Mucosa of stomach (tissue), 1 donor: ENCODE measurements around the gene HUNK.

ENCODE experiments used
- H3K27me3 ChIP-seq: one replicate; pipeline ENCODE4 v1.7.0; 2013; ENCODE audit warnings: mild to moderate bottlenecking, low read length; ENCODE audit not compliant: control insufficient read depth, insufficient read depth
- H3K36me3 ChIP-seq: one replicate; pipeline ENCODE4 v1.7.0; 2013; ENCODE audit warnings: low read length; ENCODE audit not compliant: control insufficient read depth, insufficient read depth
- H3K4me1 ChIP-seq: one replicate; pipeline ENCODE4 v1.7.0; 2013; ENCODE audit warnings: mild to moderate bottlenecking, low read length; ENCODE audit not compliant: control insufficient read depth, insufficient read depth
- H3K4me3 ChIP-seq: one replicate; pipeline ENCODE4 v1.7.0; 2013; ENCODE audit warnings: low read length
- H3K9ac ChIP-seq: one replicate; pipeline ENCODE4 v1.7.0; 2013; ENCODE audit warnings: mild to moderate bottlenecking, low read length, moderate library complexity
- H3K9me3 ChIP-seq: one replicate; pipeline ENCODE4 v1.7.0; 2013; ENCODE audit warnings: mild to moderate bottlenecking, low read length, moderate library complexity; ENCODE audit not compliant: control insufficient read depth
- donor health status: Pancreatic carcinoma.

HUNK gene

DNA sequence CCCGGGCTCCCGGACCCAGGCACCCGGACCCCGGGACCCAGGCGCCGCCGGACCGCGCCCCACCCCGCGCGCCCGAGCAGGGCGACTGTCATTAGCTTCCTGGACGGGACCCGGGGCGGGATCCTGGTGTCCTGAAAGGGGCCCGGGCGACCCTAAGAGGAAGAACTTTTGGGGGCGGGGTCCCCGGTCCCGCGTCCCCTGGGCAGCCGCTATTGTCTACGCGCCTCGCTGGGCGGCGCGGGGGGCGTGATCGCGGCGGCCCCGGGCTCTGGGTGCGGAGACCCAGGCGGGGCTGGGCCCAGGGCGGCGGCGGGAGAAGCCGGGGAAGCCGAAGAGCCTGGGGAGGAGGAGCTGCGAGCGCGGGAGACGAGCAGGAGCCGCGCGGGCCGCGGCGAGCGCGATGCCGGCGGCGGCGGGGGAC is 465 bp downstream of the HUNK start:
- no peaks in the 10 kb centered on the region for H3K36me3 ChIP-seq
- H3K9ac ChIP-seq: no peak overlapping the region
- H3K9me3 ChIP-seq: no peaks in the 10 kb centered on the region
- H3K4me1 ChIP-seq: peaks cover 9% of the 10 kb centered on the region
- no peak overlapping the region for H3K4me3 ChIP-seq
- peaks cover 36% of the 10 kb centered on the region for H3K27me3 ChIP-seq

DNA sequence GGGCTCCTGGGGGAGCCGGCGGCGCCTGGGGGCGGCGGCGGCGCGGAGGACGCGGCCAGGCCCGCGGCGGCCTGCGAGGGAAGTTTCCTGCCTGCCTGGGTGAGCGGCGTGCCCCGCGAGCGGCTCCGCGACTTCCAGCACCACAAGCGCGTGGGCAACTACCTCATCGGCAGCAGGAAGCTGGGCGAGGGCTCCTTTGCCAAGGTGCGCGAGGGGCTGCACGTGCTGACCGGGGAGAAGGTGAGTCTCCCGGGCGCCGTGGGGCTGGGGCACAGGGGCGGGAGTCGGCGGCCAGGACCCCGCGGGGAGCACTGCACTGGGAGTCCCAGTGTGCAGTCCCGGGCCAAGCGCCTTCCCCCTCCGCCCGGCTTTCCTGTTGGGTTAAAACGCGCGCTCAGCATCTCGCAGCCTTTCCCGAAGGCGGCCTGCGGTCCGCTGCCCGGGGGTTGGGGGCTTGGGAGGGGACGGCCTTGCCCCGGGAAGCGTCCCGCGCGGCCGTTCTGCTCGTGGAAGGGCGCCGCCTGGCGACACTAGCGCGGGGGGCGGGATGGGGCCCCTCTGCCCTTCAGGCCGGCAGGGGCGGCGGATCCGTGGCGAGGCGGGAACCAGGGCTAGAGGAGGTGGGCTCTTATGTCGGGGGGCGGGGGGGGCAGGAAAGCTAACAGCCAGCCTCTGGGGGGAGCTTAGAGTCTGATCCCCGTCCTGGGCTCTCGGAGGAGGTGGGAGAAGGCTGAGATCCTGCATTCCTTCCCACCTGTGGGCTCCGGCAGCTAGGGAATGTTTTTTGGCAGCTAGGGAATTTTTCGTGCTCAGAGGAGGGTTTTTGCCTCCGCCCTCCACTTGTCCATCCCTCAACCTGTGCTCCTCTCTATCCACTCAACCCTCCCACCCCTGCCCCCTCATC is 1.1 kb downstream of the HUNK start:
- H3K27me3 ChIP-seq: peaks cover 35% of the 10 kb centered on the region
- H3K9me3 ChIP-seq: no peaks in the 10 kb centered on the region
- no peaks in the 10 kb centered on the region for H3K36me3 ChIP-seq
- H3K4me1 ChIP-seq: peaks cover 9% of the 10 kb centered on the region
- peak overlapping the region; percentile 17 for H3K9ac ChIP-seq
- H3K4me3 ChIP-seq: no peak overlapping the region

DNA sequence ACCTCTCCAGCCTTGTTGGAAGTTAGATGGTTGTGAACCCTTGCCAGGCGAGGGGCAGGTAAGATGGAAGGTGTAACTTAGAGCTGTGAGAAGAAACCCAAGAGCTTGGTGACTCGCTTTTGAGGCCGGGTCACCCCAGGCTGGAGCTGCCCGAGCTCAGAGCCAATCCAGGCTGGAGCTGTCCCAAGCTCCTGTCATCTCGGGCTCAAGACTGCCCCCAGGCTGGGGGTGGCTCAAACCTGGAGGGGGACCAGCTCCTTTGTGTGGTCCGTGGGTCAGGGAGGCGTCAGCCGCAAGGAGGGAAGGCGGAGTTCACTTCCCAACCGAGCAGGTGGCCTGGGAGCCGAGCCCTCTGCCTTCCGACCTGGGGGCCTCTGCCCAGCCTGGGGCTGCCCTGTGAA is 2.0 kb downstream of the HUNK start:
- peaks cover 33% of the 10 kb centered on the region for H3K27me3 ChIP-seq

DNA sequence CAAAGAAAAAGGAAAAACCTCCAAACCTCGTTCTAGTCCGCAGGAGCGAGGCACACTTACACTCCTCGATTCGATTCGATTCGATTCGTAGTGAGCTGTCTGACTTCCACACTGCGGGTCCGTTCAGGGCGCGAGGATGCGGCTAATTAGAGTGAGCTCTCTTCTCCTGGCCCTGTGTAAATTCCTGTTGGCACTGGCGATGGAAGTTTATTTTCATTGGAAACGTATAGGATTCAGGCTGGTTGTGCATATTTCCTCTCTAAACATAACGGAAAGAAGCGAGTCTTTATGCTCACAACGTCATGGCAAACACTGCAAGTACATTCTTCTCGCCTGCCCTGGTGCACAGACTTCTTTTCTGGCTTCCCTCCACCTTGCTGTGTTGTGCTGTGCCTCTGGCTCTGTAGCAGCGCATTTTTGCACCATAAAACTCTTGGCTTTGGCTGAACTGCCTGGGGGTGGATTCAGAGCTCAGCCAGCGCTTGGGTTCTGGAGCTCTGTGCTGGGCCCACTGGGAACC is 2.7 kb downstream of the HUNK start:
- Histone ChIP-seq H3K9ac (no peak overlapping the region), H3K4me1 (peaks cover 9% of the 10 kb centered on the region), H3K4me3 (no peak overlapping the region), H3K36me3 (no peaks in the 10 kb centered on the region), H3K27me3 (peaks cover 25% of the 10 kb centered on the region), H3K9me3 (no peaks in the 10 kb centered on the region)

More for the DNA sequence above, 2.0 kb downstream of the HUNK start:
- Histone ChIP-seq H3K4me1 (peaks cover 9% of the 10 kb centered on the region), H3K9ac (no peak overlapping the region), H3K36me3 (no peaks in the 10 kb centered on the region), H3K9me3 (no peaks in the 10 kb centered on the region), H3K4me3 (no peak overlapping the region)

DNA sequence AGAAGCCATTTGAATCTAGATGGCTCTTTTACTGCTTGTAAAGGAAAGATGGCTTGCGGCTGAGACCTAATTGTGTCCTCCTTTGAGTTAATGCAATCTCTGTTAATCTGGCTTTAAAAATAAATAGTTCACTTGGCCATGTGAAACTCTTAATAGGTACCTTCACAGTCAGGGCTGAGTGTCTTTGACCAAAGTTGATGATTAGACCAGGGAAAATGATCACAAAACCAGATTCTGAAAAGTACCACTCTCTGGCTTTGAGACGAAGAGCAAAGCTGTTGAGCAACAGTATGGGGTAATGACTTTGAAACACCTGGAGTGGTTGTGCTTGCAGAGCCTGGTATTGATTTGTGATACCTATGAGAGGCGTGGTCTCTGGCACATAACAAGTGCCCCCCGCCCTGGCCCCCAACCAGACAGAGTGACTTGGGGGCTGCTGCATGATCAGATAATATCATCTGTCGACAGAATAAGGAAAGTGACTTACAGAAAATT is 4.7 kb downstream of the HUNK start:
- Histone ChIP-seq H3K36me3 (no peaks in the 10 kb centered on the region), H3K27me3 (peaks cover 14% of the 10 kb centered on the region), H3K4me1 (peaks cover 4% of the 10 kb centered on the region), H3K9me3 (no peaks in the 10 kb centered on the region), H3K4me3 (no peak overlapping the region), H3K9ac (no peak overlapping the region)

DNA sequence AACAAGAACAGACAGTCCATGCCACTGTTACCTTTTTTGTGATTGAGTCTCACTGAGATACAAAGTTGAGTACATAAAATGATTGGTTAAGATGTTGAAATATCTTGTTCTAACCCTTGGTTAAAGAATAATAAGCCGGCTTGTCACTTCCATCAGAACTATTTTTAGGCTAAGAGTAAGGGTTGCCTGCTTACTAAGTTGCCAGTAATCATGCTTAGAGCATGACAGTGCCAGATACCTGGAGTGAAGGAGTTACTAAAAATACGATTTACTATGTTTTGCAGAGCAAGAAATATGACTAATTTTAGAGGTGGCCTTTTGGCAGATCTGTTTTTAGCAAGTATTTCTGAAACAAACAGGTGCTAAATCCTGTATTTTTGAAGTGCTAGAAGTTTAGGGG is 6.0 kb downstream of the HUNK start:
- Histone ChIP-seq H3K9ac (no peak overlapping the region), H3K36me3 (no peaks in the 10 kb centered on the region), H3K9me3 (no peaks in the 10 kb centered on the region), H3K27me3 (peaks cover 8% of the 10 kb centered on the region), H3K4me3 (no peak overlapping the region), H3K4me1 (peaks cover 2% of the 10 kb centered on the region)

DNA sequence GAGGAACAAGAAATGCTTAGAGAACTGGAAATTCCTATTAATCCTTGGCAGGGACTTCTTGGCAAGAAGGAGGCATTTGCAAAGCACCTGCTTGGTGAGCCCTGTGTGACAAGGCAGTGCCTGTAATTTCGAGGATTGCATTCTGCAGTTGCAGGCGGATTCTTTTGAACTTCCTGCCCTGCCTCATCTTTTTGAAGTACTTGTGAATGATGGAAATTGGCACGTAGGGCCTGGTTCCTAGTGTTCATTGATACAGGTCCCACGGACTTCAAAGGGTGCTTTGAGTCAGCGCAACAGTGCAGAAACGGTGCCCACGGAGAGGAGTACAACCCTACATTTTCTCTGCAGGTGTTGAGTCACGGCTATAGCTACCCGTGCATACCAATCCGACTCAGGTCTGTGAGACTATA is 6.4 kb downstream of the HUNK start:
- H3K9ac ChIP-seq: no peak overlapping the region
- H3K4me3 ChIP-seq: no peak overlapping the region
- H3K9me3 ChIP-seq: no peaks in the 10 kb centered on the region
- H3K36me3 ChIP-seq: no peaks in the 10 kb centered on the region
- peaks cover 7% of the 10 kb centered on the region for H3K27me3 ChIP-seq
- H3K4me1 ChIP-seq: no peaks in the 10 kb centered on the region

DNA sequence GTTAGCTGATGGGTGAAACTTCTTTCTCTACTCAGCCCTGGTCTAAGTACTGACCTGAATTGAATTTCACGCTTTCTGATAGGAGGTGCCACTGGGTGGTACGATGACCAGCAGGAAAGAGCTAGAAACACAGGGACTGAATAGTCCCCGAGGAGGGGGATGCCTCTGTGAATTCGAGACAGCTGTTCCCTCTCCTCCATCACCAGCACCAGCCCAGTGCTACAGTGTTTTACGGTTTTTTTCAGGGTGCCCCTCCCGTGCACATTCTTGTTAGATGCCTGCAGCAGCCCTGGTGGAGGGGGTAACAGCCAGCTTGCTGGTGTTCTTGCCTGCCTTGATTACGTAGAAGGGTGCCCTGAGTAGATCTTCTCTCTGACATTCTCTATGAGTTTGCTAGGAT is 7.1 kb downstream of the HUNK start:
- no peaks in the 10 kb centered on the region for H3K9me3 ChIP-seq
- no peak overlapping the region for H3K4me3 ChIP-seq
- peaks cover 2% of the 10 kb centered on the region for H3K27me3 ChIP-seq
- no peaks in the 10 kb centered on the region for H3K36me3 ChIP-seq
- H3K9ac ChIP-seq: no peak overlapping the region
- no peaks in the 10 kb centered on the region for H3K4me1 ChIP-seq

DNA sequence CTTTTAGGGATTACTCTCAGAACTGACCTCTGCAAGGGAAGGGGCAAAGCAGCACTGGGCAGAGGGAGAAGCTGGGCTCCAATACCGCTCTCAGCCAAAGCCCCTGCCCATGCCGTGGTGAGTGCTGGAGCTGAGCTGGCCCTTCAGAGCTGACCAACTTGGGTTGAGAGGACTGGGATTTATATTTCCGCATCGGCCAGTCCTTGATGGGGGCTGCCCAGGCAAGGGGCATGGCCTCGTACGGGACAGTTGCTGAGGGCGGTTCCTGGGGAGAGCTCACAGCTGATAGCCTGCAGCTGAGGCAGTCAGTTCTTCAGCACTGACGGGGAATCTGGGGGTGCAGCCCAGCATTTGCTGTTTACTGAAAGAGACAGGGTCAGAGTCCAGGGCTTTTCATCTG is 8.0 kb downstream of the HUNK start:
- no peak overlapping the region for H3K4me3 ChIP-seq
- no peaks in the 10 kb centered on the region for H3K27me3 ChIP-seq

DNA sequence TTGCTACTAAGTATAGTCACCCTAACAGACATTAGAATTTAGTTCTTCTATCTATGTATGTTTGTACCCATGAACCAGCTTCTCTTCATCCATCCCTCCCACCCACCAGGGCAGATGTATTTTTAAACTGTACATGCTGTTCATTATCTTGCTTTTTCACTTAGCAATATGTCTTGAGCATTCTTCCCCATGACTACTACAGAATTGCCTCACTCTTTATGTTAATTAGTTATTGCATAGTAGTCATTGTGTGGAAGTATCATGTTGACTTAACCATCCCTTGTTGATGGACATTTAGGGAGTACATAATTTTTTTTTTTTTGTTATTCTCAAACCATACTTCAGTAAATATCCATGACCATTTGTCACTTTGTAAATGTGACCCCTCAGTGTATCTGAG is 9.9 kb downstream of the HUNK start:
- H3K9ac ChIP-seq: no peak overlapping the region
- H3K4me3 ChIP-seq: no peak overlapping the region
- no peaks in the 10 kb centered on the region for H3K36me3 ChIP-seq
- H3K9me3 ChIP-seq: no peaks in the 10 kb centered on the region
- H3K4me1 ChIP-seq: no peaks in the 10 kb centered on the region
- H3K27me3 ChIP-seq: no peaks in the 10 kb centered on the region

More for the DNA sequence above, 8.0 kb downstream of the HUNK start:
- no peaks in the 10 kb centered on the region for H3K9me3 ChIP-seq
- no peak overlapping the region for H3K9ac ChIP-seq
- H3K4me1 ChIP-seq: no peaks in the 10 kb centered on the region
- H3K36me3 ChIP-seq: no peaks in the 10 kb centered on the region

DNA sequence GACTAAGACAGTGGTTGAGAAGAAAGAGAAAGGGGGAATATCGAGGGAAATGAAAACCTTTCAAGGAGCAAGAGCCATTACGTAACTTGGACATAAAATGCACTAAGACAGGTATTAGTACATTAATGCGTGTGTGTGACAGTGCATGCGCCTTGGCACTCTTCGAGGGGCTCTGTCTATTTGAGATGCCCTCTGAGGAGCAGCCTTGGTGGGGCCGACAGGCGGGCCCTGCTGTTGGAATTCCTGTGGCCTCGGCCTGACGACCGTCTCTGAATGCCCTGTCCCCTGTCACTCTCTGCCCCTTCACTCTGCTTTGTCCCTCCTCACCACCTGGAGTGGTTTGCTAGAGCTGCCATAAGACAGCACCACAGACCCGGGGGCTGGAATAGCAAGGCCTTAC is 12.3 kb downstream of the HUNK start:
- Histone ChIP-seq H3K4me1 (no peaks in the 10 kb centered on the region), H3K9ac (no peak overlapping the region), H3K4me3 (no peak overlapping the region)

DNA sequence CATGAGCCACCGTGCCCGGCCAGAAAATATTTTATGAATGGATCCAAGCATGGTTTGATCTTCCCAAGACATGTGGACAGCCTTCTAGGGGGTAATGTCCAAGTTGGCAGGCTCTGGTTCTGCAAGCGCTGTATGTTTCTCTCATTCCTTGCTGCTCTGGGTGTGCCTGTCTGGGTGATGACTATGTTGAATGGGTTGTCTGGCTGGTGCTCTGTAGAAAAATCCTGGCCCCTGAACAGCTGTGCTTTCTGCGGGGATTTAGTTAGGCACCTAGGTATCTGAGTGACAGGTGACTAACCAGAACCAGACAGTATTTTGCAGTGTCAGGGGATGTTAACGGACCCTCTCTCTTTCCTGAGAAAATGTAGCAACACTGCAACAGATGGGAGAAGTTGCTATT is 14.1 kb downstream of the HUNK start:
- H3K9ac ChIP-seq: no peak overlapping the region
- no peak overlapping the region for H3K4me3 ChIP-seq
- no peaks in the 10 kb centered on the region for H3K36me3 ChIP-seq
- H3K4me1 ChIP-seq: no peaks in the 10 kb centered on the region
- no peaks in the 10 kb centered on the region for H3K9me3 ChIP-seq
- H3K27me3 ChIP-seq: no peaks in the 10 kb centered on the region

More for the DNA sequence above, 12.3 kb downstream of the HUNK start:
- no peaks in the 10 kb centered on the region for H3K36me3 ChIP-seq
- H3K9me3 ChIP-seq: no peaks in the 10 kb centered on the region
- no peaks in the 10 kb centered on the region for H3K27me3 ChIP-seq
